HG02943 (cell line): ENCODE data around the gene KLHL29.

Experiments
- ATAC-seq: cut with Tn5 transposase; IDR thresholded peaks from one replicate; pipeline ENCODE4 v1.9.1; 2021; ENCODE audit warnings: mild to moderate bottlenecking, low read depth, moderate library complexity; ENCODE audit not compliant: unreplicated experiment

The KLHL29 gene

GRCh38 chr2:23584054-23584745 is 199.2 kb downstream of the KLHL29 start:
- no peak for ATAC-seq

DNA sequence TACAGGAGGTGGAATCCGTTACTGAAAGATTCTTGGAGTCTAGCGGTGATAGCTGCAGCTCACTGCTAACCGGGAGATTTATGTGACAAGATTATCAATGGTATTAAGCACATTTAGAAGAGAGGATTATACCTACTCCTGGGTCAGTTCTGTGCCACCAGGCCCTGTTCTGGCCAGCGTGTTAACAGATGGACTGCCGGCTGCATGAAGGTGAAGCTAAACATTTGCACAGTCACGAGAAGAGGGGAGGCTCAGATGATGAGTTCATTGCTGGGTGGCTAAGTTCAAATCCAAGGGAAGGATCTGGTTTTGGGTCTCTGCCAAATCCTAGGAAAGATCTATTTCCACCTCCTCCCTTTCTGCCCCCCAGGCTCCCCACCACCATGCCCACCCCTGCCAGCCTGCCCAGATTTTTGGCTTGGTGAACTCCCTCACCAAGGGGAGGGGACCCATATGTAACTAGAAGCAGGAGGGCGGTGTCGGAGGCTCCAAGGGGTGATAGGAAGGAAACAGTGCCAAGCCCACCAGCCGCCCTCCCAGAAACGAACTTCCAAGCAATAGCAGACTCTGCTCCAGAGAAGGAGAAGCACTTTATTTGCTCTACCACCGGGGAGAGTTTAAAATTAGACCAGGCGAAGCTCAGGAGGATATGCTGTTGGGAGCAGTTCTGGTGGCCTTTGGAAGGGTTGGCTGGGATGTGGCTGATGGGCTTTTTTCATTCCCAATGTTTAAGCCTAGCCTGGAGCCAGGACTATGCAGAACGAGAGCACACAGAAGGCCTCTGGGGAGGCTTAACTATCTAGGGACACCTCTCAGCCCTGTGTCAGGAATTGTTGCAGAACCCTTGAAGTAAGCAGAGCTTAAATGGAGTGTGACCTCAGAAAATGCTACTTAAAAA is 200.5 kb downstream of the KLHL29 start:
- ATAC-seq = no peak

GRCh38 chr2:23586741-23587306 is 201.8 kb downstream of the KLHL29 start:
- ATAC-seq = no peak

DNA sequence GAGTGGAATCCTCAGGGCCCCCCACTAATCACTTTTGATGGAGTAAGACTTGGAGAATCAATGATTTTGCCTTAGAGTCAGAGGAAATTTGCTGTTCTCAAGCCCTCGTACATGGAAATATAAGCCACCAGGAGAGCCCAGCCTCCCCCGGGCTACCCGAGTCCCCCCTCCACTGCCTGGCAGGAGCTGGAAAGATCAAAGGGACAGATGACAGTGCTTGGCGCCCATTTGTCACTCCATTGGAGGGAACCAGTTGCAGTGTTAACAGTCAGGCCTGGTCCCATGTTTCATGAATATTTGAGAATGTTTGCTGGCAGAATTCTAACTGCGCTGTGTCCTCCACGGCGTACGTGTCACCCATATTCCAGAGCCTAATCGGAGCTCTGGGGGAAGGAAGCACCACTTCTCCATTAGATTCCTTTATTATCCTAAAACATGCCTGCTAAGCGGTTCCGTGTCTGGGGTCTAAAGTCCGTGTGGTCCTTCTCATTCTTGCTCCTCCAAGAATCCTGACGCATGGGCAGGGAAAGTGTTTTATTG is 202.4 kb downstream of the KLHL29 start:
- ATAC-seq = no peak

GRCh38 chr2:23588106-23588505 is 203.1 kb downstream of the KLHL29 start:
- no peak for ATAC-seq

GRCh38 chr2:23588508-23589201 is 203.7 kb downstream of the KLHL29 start:
- ATAC-seq = no peak

- no peak for ATAC-seq
These were observed 204.3 kb downstream of the KLHL29 start for GRCh38 chr2:23589220-23589647.

- no peak for ATAC-seq
These were observed 204.8 kb downstream of the KLHL29 start for GRCh38 chr2:23589739-23590138.

- ATAC-seq = no peak
These were observed 205.4 kb downstream of the KLHL29 start for GRCh38 chr2:23590241-23590869.

DNA sequence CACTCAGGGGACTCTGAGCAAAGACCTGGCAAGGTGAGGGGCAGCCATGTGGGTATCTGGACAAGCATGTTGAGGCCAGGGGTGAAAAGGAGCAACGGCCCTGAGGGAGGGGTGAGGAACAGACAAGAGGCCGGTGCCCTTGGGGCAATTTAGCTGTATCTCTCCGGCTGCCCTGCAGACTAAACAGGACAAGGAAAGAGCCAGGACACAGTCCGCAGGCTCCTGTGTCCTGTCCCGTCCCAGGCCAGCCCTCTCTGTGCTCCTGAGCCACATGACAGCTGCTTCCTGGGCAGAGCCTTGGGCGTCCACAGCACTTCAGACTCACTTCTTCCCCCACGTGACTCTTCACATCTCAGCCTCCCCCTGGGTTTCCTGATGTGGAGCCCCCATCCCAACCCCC is 206.1 kb downstream of the KLHL29 start:
- ATAC-seq = no peak

DNA sequence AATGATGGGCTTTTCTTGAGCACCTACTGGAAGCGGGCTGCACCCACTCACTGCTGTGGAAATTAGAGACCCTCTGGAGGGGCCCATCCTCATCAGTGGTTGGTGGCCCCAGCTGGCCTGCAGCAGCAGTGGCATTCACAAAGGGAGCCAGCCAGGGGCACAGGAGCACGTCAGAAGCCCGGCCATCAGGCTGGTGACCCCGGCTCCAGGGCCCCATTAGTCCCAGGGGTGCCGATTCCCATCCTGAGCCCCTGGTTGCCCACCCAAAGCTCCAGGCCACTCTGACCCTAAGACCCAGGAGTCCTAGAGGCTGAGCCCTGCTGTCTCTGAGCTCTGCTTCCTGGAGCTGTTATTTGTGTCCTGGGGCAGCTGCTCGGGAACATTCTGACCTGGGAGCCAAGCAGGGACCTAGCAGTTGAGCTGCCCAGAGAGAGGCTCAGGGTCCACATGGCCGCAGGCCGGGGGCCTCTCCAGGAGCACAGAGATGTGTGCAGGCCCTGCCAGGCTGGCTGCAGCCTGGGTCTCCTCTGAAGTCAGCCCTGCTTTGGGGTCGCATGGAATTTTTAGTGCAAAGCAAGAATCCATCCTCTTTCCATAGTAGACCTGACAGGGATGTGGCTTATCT is 207.2 kb downstream of the KLHL29 start:
- ATAC-seq = no peak

GRCh38 chr2:23592898-23593751 is 208.1 kb downstream of the KLHL29 start:
- ATAC-seq = no peak

DNA sequence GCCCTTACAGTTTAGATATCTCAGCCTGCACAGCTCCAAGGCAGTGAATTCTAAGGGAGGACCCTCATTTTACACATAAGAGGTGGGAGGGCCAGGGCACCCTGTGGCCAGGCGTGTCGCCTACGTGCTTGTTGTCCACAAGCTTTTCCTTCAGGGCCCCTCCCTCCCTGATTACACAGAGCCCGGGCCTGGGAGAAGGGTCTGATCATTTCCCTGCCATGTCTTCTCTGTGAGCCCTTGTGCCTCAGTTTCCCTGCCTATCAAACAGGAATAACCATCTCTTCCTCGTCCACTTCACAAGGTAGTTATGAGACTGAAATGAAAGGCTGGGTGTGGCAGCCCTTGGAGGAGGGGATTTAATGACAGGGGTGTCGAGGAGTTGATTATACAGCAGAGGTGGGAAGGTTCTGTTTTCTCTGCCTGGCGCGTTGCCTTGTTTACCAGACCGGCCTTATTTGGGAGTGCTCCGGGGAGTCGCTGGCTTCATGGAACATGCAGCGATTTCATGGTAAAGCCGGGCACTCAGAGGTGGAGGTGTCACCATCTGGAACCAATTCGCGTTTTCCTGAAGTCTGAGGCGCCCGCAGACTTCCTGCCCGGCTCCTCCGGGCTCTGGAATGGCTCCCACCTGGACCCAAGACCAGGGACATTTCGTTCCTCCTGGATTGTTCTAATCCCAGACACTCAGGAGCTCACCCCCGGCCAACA is 208.9 kb downstream of the KLHL29 start:
- no peak for ATAC-seq

DNA sequence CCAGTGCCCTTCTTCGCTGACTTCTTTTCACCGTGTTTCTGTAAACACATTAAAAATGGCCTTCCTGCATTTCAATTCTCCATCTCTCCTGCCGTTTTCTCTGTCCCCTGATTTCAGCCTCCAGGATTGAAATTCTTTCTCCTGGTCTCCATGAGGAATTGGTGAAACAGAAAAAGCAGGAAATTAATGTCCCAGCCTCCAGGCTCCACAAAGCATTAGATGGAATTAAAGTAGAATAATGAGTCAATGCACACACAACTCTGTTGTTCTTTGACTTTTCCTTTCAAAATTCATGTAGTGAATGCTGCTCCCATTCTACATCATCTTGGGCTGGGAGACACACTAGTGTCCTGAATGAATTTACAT is 209.5 kb downstream of the KLHL29 start:
- ATAC-seq = no peak

DNA sequence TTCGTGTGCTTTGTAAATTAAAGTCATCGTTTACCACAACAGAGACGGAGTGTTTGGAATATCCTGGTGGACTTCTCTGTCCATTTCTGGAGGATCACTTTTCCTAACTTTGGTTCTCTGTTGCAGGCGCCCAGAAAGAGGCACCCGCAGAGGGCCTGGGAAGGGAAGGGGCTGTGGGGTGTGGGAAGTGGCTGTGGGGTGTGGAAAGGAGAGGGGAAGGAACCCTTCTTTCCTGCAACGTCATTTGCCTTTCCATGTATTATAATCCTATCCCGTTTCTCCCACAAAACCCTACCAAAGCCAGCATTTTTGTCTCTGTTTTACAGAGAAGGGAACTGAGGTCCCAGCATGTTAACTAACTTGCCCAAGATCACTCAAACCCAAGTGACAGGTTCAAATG is 210.0 kb downstream of the KLHL29 start:
- ATAC-seq = no peak

GRCh38 chr2:23595601-23596251 is 210.7 kb downstream of the KLHL29 start:
- no peak for ATAC-seq

DNA sequence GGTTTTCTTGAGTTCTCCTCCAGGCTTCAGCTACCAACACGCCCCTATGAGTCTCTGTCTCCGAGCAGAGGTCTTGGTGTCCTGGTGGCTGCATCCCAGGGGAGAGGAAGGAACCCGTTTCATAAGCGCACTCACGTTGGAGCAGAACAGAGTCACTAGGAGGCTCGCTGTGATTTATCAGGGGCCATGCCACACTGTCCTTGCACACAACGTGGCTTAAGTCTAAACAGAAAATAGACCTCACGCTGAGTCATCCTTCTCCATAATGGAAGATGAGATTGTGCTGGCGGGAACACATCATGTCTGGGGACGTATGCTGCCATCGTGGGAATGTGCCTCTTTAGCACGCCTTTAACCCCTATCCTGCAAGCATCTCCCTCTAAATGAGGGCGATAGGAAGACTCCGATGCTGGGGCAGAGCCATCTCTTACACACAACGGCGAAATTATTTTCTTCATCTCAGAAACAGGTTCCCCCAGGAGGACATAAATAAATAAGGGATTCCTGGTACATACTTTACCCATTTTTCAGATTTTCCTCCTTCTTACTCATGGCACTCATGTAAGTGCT is 211.4 kb downstream of the KLHL29 start:
- no peak for ATAC-seq
